ENCODE data around the gene CLRN3.

DNA sequence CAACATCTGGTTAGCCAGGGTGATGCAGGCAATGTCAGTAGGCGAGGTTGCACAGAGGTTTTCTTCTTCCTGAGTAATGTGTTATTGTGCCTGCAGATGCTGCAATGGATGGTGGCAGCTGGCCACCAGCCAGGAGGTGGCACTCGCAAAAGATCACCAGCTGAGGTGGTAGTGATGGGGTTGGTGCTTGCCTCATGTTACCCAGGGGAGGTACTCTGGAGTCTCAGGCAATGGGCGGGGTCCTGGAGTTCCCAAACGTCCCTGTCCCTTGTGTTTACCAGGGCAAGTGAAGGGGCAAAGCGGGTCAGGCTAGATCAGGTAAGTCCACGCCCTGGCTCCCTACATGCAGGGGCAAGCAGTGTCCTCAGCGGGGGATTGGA, 21.1 kb downstream of the CLRN3 start:
- no peak for TF ChIP-seq CTCF (IDR thresholded peaks at IDR 0.05; ENCODE audit: poor library complexity)
- TF ChIP-seq EZH2 (IDR thresholded peaks at IDR 0.05; ENCODE audit: borderline replicate concordance): no peak
